Measurements from ENCODE around the gene SBK1. TPM values are rescaled to one million over a fixed set of nuclear protein-coding genes. Genes with fewer than 3 reads are reported as not detected.

SBK1 gene
- polyA plus RNA-seq, 5 donors = 10.4 to 18.4 (median 15.0) TPM

- DNase-seq = no peak
Observed at GRCh38 chr16:28280881-28281836, 11.2 kb upstream of the SBK1 start.

GRCh38 chr16:28282045-28282444 is 10.3 kb upstream of the SBK1 start:
- no peak for DNase-seq

GRCh38 chr16:28283173-28283572 is 9.2 kb upstream of the SBK1 start:
- DNase-seq = no peak

- DNase-seq = no peak
Observed at GRCh38 chr16:28283798-28284577, 8.3 kb upstream of the SBK1 start.

- DNase-seq = no peak
Observed at GRCh38 chr16:28285649-28286048, 6.7 kb upstream of the SBK1 start.

GRCh38 chr16:28288114-28288513 is 4.2 kb upstream of the SBK1 start:
- no peak for DNase-seq

GRCh38 chr16:28289048-28289447 is 3.3 kb upstream of the SBK1 start:
- DNase-seq = no peak

- no peak for DNase-seq
Observed at GRCh38 chr16:28289939-28290858, 2.1 kb upstream of the SBK1 start.

GRCh38 chr16:28290859-28291254 is 1.5 kb upstream of the SBK1 start:
- DNase-seq = no peak

GRCh38 chr16:28292731-28293600 is 641 bp downstream of the SBK1 start:
- peak; percentile 50 to 51 for DNase-seq

GRCh38 chr16:28293601-28293960 is 1.3 kb downstream of the SBK1 start:
- DNase-seq = no peak

- DNase-seq = no peak
Observed at GRCh38 chr16:28294201-28294600, 1.9 kb downstream of the SBK1 start.

- no peak for DNase-seq
Observed at GRCh38 chr16:28295276-28295675, 3.0 kb downstream of the SBK1 start.

- no peak for DNase-seq
Observed at GRCh38 chr16:28297308-28297707, 5.0 kb downstream of the SBK1 start.

GRCh38 chr16:28297784-28298510 is 5.6 kb downstream of the SBK1 start:
- DNase-seq = no peak

- no peak for DNase-seq
Observed at GRCh38 chr16:28298511-28298878, 6.2 kb downstream of the SBK1 start.

- no peak for DNase-seq
Observed at GRCh38 chr16:28300327-28300726, 8.0 kb downstream of the SBK1 start.

GRCh38 chr16:28301154-28301553 is 8.8 kb downstream of the SBK1 start:
- DNase-seq = no peak

- no peak for DNase-seq
Observed at GRCh38 chr16:28301620-28302019, 9.3 kb downstream of the SBK1 start.

- DNase-seq = no peak
Observed at GRCh38 chr16:28303132-28303531, 10.8 kb downstream of the SBK1 start.

All from right lung (tissue), 5 donors.